Testis (tissue), 3 donors: ENCODE results near the gene WNT8A. TPM values are rescaled to one million over a fixed set of nuclear protein-coding genes. Genes with fewer than 3 reads are reported as not detected.

Source experiments
- DNase-seq: peaks from one replicate; pipeline ENCODE4 v3.0.0-alpha.2; 2019
- H3K27ac ChIP-seq, 2 donors: fragments of 200-600 bp; sonication (generic); one replicate each; pipeline ENCODE4 v1.5.1; 2019
- H3K27me3 ChIP-seq: fragments of 200-600 bp; sonication (generic); one replicate; pipeline ENCODE4 v1.5.1; 2019
- H3K36me3 ChIP-seq: fragments of 200-600 bp; sonication (generic); one replicate; pipeline ENCODE4 v1.5.1; 2017; ENCODE audit warnings: low read depth; ENCODE audit errors: missing control alignments
- H3K4me1 ChIP-seq: fragments of 200-600 bp; sonication (generic); one replicate; pipeline ENCODE4 v1.5.1; 2019
- H3K4me3 ChIP-seq, 2 donors: fragments of 200-600 bp; sonication (generic); one replicate each; pipeline ENCODE4 v1.5.1; 2017 to 2019
- H3K9me3 ChIP-seq: fragments of 200-600 bp; sonication (generic); one replicate; pipeline ENCODE4 v1.5.1; 2017
- POLR2A ChIP-seq: fragments of 450-650 bp; IDR thresholded peaks from one replicate; pipeline ENCODE4 v1.6.1; 2017; ENCODE audit warnings: antibody characterized with exemption, mild to moderate bottlenecking, moderate library complexity
- WGBS, 2 donors: methylation state at CpG; one replicate each; pipeline ENCODE4 v1.1.5; 2018; 5-methylcytosine and 5-hydroxymethylcytosine counted together
- intact Hi-C: fragments of 100-400 bp; cut with DNase I; formaldehyde crosslinking; loops from one replicate; pipeline ENCODE4 v1.15.1; 2023; ENCODE audit warnings: low total_unique reads
- polyA plus RNA-seq: library from polyadenylated mRNA; stranded (reverse); fragments of 350-450 nt; fragmentation: Illumina TruSeq; extraction: RNeasy Lipid Tissue Mini Kit (QIAGEN cat#74804); gene quantifications from one replicate; pipeline ENCODE4 v1.2.3, GENCODE V29; 2014; ENCODE audit warnings: low read depth, low replicate concordance; ENCODE audit not compliant: insufficient read depth
- total RNA-seq, 2 donors: library from RNA; depleted of rRNA; stranded (reverse); fragments of >200 nt; gene quantifications; one replicate each; pipeline ENCODE4 v1.2.3, GENCODE V29; 2016
- TF ChIP-seq, protein P1 (sequence below), 3 experiments: fragments of 450-650 bp in 2 of 3; fragments of 200-600 bp in 1 of 3; sonication (generic) in 1 of 3; IDR thresholded peaks; one replicate each; pipeline ENCODE4 v1.5.1; 2016 to 2019; ENCODE audit warnings: antibody characterized with exemption in 3 of 3, mild to moderate bottlenecking in 2 of 3, moderate library complexity in 1 of 3

WNT8A gene
- total and polyA plus RNA-seq, 3 donors from 2014 or later, result 0.71 to 1.4 (median 1.3) TPM

DNA sequence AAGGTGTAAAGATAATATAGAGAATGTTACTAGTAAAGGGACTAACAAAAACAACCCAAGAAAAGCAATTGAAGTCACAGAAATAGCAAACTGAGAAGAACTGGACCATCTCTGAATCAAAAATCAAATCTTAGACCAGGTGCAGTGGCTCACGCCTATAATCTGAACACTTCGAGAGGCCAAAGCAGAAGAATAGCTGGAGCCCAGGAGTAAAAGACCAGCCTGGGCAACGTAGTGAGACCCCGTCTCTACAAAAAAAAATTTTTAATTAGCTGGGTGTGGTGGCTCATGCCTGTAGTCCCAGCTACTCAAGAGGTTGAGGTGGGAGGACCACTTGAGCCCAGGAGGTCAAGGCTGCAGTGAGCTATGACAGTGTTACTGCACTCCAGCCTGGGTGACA is 27.3 kb downstream of the WNT8A start:
- H3K27ac ChIP-seq, result no peak overlapping the region
- no peak for TF ChIP-seq POLR2A
- TF ChIP-seq, protein P1, sequence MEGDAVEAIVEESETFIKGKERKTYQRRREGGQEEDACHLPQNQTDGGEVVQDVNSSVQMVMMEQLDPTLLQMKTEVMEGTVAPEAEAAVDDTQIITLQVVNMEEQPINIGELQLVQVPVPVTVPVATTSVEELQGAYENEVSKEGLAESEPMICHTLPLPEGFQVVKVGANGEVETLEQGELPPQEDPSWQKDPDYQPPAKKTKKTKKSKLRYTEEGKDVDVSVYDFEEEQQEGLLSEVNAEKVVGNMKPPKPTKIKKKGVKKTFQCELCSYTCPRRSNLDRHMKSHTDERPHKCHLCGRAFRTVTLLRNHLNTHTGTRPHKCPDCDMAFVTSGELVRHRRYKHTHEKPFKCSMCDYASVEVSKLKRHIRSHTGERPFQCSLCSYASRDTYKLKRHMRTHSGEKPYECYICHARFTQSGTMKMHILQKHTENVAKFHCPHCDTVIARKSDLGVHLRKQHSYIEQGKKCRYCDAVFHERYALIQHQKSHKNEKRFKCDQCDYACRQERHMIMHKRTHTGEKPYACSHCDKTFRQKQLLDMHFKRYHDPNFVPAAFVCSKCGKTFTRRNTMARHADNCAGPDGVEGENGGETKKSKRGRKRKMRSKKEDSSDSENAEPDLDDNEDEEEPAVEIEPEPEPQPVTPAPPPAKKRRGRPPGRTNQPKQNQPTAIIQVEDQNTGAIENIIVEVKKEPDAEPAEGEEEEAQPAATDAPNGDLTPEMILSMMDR (IDR thresholded peaks at IDR 0.05), result no peak
- DNase-seq, result no peak
- no peak overlapping the region for H3K4me3 ChIP-seq
- H3K36me3 ChIP-seq, result no peaks in the 10 kb centered on the region
- intact Hi-C loops, result no loop called here
- H3K9me3 ChIP-seq, result no peaks in the 10 kb centered on the region
- WGBS, 2 donors, result 81 to 88% methylated on average over 4 of the region's 4 CpGs
- H3K4me1 ChIP-seq, result no peaks in the 10 kb centered on the region
- no peaks in the 10 kb centered on the region for H3K27me3 ChIP-seq

DNA sequence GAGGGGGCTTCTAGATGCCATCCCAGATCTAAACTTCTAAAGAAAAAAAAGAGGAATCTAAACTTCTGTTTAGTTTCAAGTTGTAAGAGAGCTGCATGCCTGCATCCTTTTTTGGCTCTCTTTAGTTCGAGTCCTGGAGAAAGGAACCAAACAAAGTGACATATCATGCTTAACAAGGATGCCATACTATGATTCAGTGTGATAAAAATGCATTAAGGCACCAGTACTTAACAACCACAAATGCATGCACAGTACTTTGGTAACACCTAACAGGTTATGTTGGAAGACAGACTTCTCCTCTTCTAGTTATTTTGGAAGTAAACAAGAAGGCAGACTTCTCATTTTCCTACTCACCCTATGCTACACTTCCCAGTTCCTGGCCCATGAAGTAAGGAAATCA is 28.1 kb downstream of the WNT8A start:
- Histone ChIP-seq H3K36me3 (no peaks in the 10 kb centered on the region), H3K9me3 (no peaks in the 10 kb centered on the region), H3K27ac (no peak overlapping the region), H3K4me1 (no peaks in the 10 kb centered on the region), H3K4me3 (no peak overlapping the region), H3K27me3 (no peaks in the 10 kb centered on the region)
- WGBS, 2 donors, result 60 to 68% methylated on average over 1 of the region's 1 CpG
- TF ChIP-seq, protein P1 (IDR thresholded peaks at IDR 0.05), result no peak
- TF ChIP-seq POLR2A, result no peak
- DNase-seq, result no peak
- intact Hi-C loops, result no loop called here

DNA sequence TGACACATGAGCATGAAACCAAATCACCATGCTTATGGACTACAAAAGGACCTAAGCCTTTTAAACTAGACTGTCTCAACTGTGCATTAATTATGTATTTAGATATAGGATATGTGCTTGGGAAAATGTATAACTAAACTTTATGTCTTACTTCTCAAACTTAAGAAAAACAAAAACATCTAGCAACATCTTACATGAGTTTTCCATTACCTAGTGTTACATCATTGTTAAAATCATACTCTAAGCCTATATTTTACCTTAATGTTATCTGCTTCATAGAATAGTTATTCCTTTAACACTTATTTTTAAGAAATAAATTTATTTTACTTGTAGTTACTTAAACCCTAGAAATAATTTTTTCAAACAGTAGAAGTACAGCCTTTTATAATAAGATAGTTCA is 31.4 kb downstream of the WNT8A start:
- Histone ChIP-seq H3K4me3 (no peak overlapping the region), H3K27me3 (no peaks in the 10 kb centered on the region), H3K9me3 (no peaks in the 10 kb centered on the region), H3K36me3 (no peaks in the 10 kb centered on the region), H3K4me1 (no peaks in the 10 kb centered on the region), H3K27ac (no peak overlapping the region)
- DNase-seq, result no peak
- TF ChIP-seq, protein P1 (IDR thresholded peaks at IDR 0.05), result no peak
- no peak for TF ChIP-seq POLR2A
- intact Hi-C loops, result no loop called here

DNA sequence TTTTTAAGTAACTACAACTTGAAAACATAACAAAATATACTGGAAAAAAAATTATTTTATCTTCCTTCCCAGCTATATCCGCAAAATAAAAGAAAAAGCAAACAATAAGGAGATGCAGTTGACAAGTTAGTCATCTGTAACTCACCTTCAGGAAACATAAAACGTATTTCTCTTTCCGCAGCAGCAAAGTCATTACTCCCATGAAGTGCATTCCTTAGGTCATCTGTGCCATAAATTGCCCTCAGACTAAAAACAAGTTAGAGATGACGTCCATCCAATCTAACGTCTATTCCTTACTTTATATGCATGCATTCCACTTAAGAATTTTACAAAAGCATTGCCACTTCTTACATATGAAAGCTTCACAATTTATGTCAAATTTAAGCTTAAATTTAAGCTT is 44.5 kb downstream of the WNT8A start:
- H3K4me1 ChIP-seq, result no peaks in the 10 kb centered on the region
- H3K27me3 ChIP-seq, result no peaks in the 10 kb centered on the region
- no peak for DNase-seq
- H3K27ac ChIP-seq, result no peak overlapping the region
- no peaks in the 10 kb centered on the region for H3K36me3 ChIP-seq
- H3K4me3 ChIP-seq, result no peak overlapping the region
- intact Hi-C loops, result no loop called here
- no peak for TF ChIP-seq POLR2A
- TF ChIP-seq, protein P1 (IDR thresholded peaks at IDR 0.05), result no peak
- no peaks in the 10 kb centered on the region for H3K9me3 ChIP-seq
- WGBS, 2 donors, result 70% methylated on average over 5 of the region's 5 CpGs

DNA sequence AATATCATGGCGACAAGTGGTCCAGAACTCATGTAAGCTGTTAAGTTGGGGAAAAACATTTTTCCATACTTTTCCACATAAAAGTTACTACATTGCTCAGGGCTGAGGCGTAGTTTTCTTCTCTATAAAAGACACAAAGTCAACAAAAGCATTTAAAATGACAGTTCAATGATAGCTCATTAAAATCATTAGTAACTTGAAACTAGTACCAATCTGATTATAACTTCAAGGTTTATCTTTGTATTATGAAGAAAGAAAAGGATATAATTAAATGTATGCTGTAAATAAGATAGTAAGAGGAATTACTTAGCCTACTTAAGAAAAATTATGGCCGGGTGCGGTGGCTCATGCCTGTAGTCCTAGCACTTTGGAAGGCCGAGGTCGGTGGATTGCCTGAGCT is 45.5 kb downstream of the WNT8A start:
- TF ChIP-seq, protein P1 (IDR thresholded peaks at IDR 0.05), result no peak
- TF ChIP-seq POLR2A, result no peak
- intact Hi-C loops, result no loop called here
- no peaks in the 10 kb centered on the region for H3K9me3 ChIP-seq
- DNase-seq, result no peak
- no peak overlapping the region for H3K27ac ChIP-seq
- no peaks in the 10 kb centered on the region for H3K4me1 ChIP-seq
- no peaks in the 10 kb centered on the region for H3K27me3 ChIP-seq
- no peak overlapping the region for H3K4me3 ChIP-seq
- no peaks in the 10 kb centered on the region for H3K36me3 ChIP-seq
- 82% methylated on average over 6 of the region's 6 CpGs for WGBS, 2 donors
